ENCODE data around the gene BGN. TPM values are rescaled to one million over a fixed set of nuclear protein-coding genes. Genes with fewer than 3 reads are reported as not detected.

Gene BGN
- total and polyA plus RNA-seq, 5 experiments from 2014 or later, result not detected

- Mint-ChIP-seq H3K9me3 (peaks cover 0 to 3% (median 0%) of the 10 kb centered on the region in 9 donors), H3K4me1 (peaks cover 0 to 9% (median 6%) of the 10 kb centered on the region in 4 donors), H3K27ac (peak overlapping the region in 1 of 10 donors; percentile 36), H3K4me3 (no peak overlapping the region), H3K36me3 (no peaks in the 10 kb centered on the region), H3K27me3 (no peaks in the 10 kb centered on the region)
- ATAC-seq, result no peak
- POLR2A ChIA-PET, result no interaction called here
- no peak for DNase-seq
These were observed 18.0 kb upstream of the BGN start for GRCh38 chrX:153476666-153477363.

- H3K27ac Mint-ChIP-seq, result no peak overlapping the region
- ATAC-seq, result no peak
- H3K4me3 Mint-ChIP-seq, result no peak overlapping the region
These were observed 17.4 kb upstream of the BGN start for GRCh38 chrX:153477364-153477857.

GRCh38 chrX:153477901-153478300 lies 16.9 kb upstream of the BGN start:
- Mint-ChIP-seq H3K9me3 (peaks cover 0 to 3% (median 0%) of the 10 kb centered on the region in 9 donors), H3K27ac (no peak overlapping the region), H3K27me3 (no peaks in the 10 kb centered on the region), H3K4me1 (peaks cover 0 to 9% (median 6%) of the 10 kb centered on the region in 4 donors), H3K4me3 (no peak overlapping the region), H3K36me3 (no peaks in the 10 kb centered on the region)
- ATAC-seq (no peak), DNase-seq (no peak)
- POLR2A ChIA-PET, result no interaction called here

More at GRCh38 chrX:153477364-153477857, 17.4 kb upstream of the BGN start:
- no peak for DNase-seq
- Mint-ChIP-seq H3K9me3 (peaks cover 0 to 3% (median 0%) of the 10 kb centered on the region in 9 donors), H3K4me1 (peaks cover 0 to 9% (median 6%) of the 10 kb centered on the region in 4 donors), H3K27me3 (no peaks in the 10 kb centered on the region), H3K36me3 (no peaks in the 10 kb centered on the region)
- POLR2A ChIA-PET, result no interaction called here

- no peaks in the 10 kb centered on the region for H3K36me3 Mint-ChIP-seq
- no peak overlapping the region for H3K4me3 Mint-ChIP-seq
- H3K27ac Mint-ChIP-seq, result no peak overlapping the region
- no peak for DNase-seq
- peaks cover 0 to 6% (median 4%) of the 10 kb centered on the region in 4 donors for H3K4me1 Mint-ChIP-seq
- H3K9me3 Mint-ChIP-seq, result peaks cover 0 to 3% (median 0%) of the 10 kb centered on the region in 9 donors
- no peaks in the 10 kb centered on the region for H3K27me3 Mint-ChIP-seq
- no peak for ATAC-seq
- POLR2A ChIA-PET, result no interaction called here
These were observed 16.0 kb upstream of the BGN start for GRCh38 chrX:153478746-153479145.

GRCh38 chrX:153481043-153481442 lies 13.7 kb upstream of the BGN start:
- POLR2A ChIA-PET, result no interaction called here
- H3K36me3 Mint-ChIP-seq, result no peaks in the 10 kb centered on the region
- peaks cover 0 to 3% (median 0%) of the 10 kb centered on the region in 9 donors for H3K9me3 Mint-ChIP-seq
- H3K4me1 Mint-ChIP-seq, result peaks cover 0 to 2% (median 0%) of the 10 kb centered on the region in 4 donors
- no peak overlapping the region for H3K27ac Mint-ChIP-seq
- DNase-seq (no peak), ATAC-seq (no peak)
- H3K4me3 Mint-ChIP-seq, result no peak overlapping the region
- H3K27me3 Mint-ChIP-seq, result no peaks in the 10 kb centered on the region

- ATAC-seq, result no peak
- no peak for DNase-seq
- Mint-ChIP-seq H3K4me3 (no peak overlapping the region), H3K27ac (no peak overlapping the region), H3K27me3 (no peaks in the 10 kb centered on the region), H3K4me1 (no peaks in the 10 kb centered on the region), H3K9me3 (peaks cover 0 to 3% (median 0%) of the 10 kb centered on the region in 9 donors), H3K36me3 (no peaks in the 10 kb centered on the region)
- POLR2A ChIA-PET, result no interaction called here
These were observed 12.3 kb upstream of the BGN start for GRCh38 chrX:153482376-153483015.

- no peaks in the 10 kb centered on the region for H3K36me3 Mint-ChIP-seq
- H3K4me1 Mint-ChIP-seq, result no peaks in the 10 kb centered on the region
- H3K27ac Mint-ChIP-seq, result no peak overlapping the region
- POLR2A ChIA-PET, result no interaction called here
- DNase-seq, result no peak
- ATAC-seq, result no peak
- H3K9me3 Mint-ChIP-seq, result peaks cover 0 to 2% (median 0%) of the 10 kb centered on the region in 9 donors
- no peak overlapping the region for H3K4me3 Mint-ChIP-seq
- H3K27me3 Mint-ChIP-seq, result no peaks in the 10 kb centered on the region
These were observed 9.2 kb upstream of the BGN start for GRCh38 chrX:153485396-153486080.

GRCh38 chrX:153486171-153486570 lies 8.6 kb upstream of the BGN start:
- ATAC-seq (no peak), DNase-seq (no peak)
- no peaks in the 10 kb centered on the region for H3K4me1 Mint-ChIP-seq
- no peaks in the 10 kb centered on the region for H3K27me3 Mint-ChIP-seq
- peaks cover 0 to 2% (median 0%) of the 10 kb centered on the region in 9 donors for H3K9me3 Mint-ChIP-seq
- no peaks in the 10 kb centered on the region for H3K36me3 Mint-ChIP-seq
- H3K4me3 Mint-ChIP-seq, result no peak overlapping the region
- POLR2A ChIA-PET, result no interaction called here
- no peak overlapping the region for H3K27ac Mint-ChIP-seq

- Mint-ChIP-seq H3K9me3 (peaks cover 0 to 2% (median 0%) of the 10 kb centered on the region in 9 donors), H3K4me3 (no peak overlapping the region), H3K27ac (no peak overlapping the region), H3K36me3 (no peaks in the 10 kb centered on the region), H3K27me3 (no peaks in the 10 kb centered on the region), H3K4me1 (no peaks in the 10 kb centered on the region)
- ATAC-seq, result no peak
- POLR2A ChIA-PET, result no interaction called here
- no peak for DNase-seq
These were observed 7.1 kb upstream of the BGN start for GRCh38 chrX:153487590-153488071.

GRCh38 chrX:153488231-153488914 lies 6.4 kb upstream of the BGN start:
- POLR2A ChIA-PET, result no interaction called here
- H3K27ac Mint-ChIP-seq, result no peak overlapping the region
- ATAC-seq (no peak), DNase-seq (no peak)
- H3K4me3 Mint-ChIP-seq, result no peak overlapping the region
- H3K4me1 Mint-ChIP-seq, result no peaks in the 10 kb centered on the region
- H3K36me3 Mint-ChIP-seq, result no peaks in the 10 kb centered on the region
- H3K9me3 Mint-ChIP-seq, result no peaks in the 10 kb centered on the region
- H3K27me3 Mint-ChIP-seq, result no peaks in the 10 kb centered on the region

GRCh38 chrX:153490217-153490930 lies 4.4 kb upstream of the BGN start:
- DNase-seq (no peak), ATAC-seq (no peak)
- POLR2A ChIA-PET, result no interaction called here

GRCh38 chrX:153491351-153491914 lies 3.3 kb upstream of the BGN start:
- DNase-seq (no peak), ATAC-seq (no peak)
- no peak overlapping the region for H3K4me3 Mint-ChIP-seq
- H3K9me3 Mint-ChIP-seq, result no peaks in the 10 kb centered on the region
- POLR2A ChIA-PET, result no interaction called here
- no peaks in the 10 kb centered on the region for H3K36me3 Mint-ChIP-seq
- peaks cover 0 to 3% (median 0%) of the 10 kb centered on the region in 5 donors for H3K27me3 Mint-ChIP-seq
- H3K27ac Mint-ChIP-seq, result no peak overlapping the region
- H3K4me1 Mint-ChIP-seq, result peaks cover 0 to 7% (median 2%) of the 10 kb centered on the region in 4 donors

More at GRCh38 chrX:153490217-153490930, 4.4 kb upstream of the BGN start:
- H3K27ac Mint-ChIP-seq, result no peak overlapping the region
- peaks cover 0 to 3% (median 0%) of the 10 kb centered on the region in 5 donors for H3K27me3 Mint-ChIP-seq
- H3K4me3 Mint-ChIP-seq, result no peak overlapping the region
- H3K4me1 Mint-ChIP-seq, result peaks cover 0 to 6% (median 2%) of the 10 kb centered on the region in 4 donors
- H3K36me3 Mint-ChIP-seq, result no peaks in the 10 kb centered on the region
- H3K9me3 Mint-ChIP-seq, result no peaks in the 10 kb centered on the region

All from naive thymus-derived CD8-positive, alpha-beta T cell (primary cell).